ENCODE results near the gene ASTN2.

- TF ChIP-seq CTCF (IDR thresholded peaks at IDR 0.05; ENCODE audit: borderline replicate concordance, extremely low read depth, low read length, poor library complexity, severe bottlenecking) = no peak
- TF ChIP-seq EZH2 (IDR thresholded peaks at IDR 0.05; ENCODE audit: borderline replicate concordance, low read depth, low read length, severe bottlenecking) = no peak
Observed at GRCh38 chr9:117134826-117135500, 279.9 kb downstream of the ASTN2 start.

Data from DND-41 (cell line).